GM12874 (cell line): Measurements from ENCODE around the gene CES4A.

Experiments used
- TF ChIP-seq, protein P1 (sequence below): IDR thresholded peaks from 2 replicates; pipeline ENCODE4 v1.5.1; 2011; ENCODE audit warnings: low read depth, mild to moderate bottlenecking, control low read depth, low read length, moderate library complexity; ENCODE audit not compliant: insufficient read depth

CES4A gene

DNA sequence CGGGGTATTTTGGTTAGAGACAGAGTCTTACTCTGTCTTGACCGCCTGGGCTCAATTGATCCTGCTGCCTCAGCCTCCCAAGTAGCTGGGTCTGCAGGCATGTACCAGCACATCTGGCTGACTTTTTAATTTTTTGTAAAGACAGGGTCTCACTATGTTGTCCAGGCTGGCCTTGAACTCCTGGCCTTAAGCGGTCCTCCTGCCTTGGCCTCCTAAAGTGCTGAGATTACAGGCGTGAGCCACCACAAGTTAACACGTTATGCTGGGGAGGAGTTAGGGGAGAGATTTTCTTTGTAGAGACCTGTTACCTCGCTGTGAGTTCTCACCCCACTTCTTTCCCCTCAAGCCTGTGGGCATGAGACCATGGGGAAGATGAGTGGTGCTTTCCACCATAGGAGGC lies 1.8 kb upstream of the CES4A start:
- TF ChIP-seq, protein P1, sequence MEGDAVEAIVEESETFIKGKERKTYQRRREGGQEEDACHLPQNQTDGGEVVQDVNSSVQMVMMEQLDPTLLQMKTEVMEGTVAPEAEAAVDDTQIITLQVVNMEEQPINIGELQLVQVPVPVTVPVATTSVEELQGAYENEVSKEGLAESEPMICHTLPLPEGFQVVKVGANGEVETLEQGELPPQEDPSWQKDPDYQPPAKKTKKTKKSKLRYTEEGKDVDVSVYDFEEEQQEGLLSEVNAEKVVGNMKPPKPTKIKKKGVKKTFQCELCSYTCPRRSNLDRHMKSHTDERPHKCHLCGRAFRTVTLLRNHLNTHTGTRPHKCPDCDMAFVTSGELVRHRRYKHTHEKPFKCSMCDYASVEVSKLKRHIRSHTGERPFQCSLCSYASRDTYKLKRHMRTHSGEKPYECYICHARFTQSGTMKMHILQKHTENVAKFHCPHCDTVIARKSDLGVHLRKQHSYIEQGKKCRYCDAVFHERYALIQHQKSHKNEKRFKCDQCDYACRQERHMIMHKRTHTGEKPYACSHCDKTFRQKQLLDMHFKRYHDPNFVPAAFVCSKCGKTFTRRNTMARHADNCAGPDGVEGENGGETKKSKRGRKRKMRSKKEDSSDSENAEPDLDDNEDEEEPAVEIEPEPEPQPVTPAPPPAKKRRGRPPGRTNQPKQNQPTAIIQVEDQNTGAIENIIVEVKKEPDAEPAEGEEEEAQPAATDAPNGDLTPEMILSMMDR = no peak

DNA sequence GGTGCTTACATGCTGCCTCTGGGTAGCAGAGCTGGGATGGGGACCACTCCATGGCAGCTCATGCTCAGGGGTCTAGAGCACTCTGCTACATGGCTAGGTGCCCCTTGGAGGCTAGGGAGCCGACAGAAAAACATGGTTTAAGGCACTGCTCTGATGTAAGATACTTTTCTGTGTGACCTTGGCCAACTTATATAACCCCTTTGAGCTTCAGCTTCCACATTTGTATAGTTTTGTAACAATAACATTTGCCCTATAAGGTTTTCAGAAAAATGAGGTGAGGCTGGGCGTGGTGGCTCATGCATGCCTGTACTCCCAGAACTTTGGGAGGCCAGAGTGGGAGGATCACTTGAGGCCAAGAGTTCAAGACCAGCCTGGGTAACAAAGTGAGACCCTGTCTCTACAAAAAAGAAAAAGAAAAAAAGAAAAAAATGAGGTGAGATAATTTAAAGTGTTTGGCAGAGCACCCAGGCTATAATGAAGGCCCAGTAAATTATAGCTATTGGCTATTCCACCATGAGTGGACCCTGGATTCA lies 3.2 kb downstream of the CES4A start:
- TF ChIP-seq, protein P1 = no peak

DNA sequence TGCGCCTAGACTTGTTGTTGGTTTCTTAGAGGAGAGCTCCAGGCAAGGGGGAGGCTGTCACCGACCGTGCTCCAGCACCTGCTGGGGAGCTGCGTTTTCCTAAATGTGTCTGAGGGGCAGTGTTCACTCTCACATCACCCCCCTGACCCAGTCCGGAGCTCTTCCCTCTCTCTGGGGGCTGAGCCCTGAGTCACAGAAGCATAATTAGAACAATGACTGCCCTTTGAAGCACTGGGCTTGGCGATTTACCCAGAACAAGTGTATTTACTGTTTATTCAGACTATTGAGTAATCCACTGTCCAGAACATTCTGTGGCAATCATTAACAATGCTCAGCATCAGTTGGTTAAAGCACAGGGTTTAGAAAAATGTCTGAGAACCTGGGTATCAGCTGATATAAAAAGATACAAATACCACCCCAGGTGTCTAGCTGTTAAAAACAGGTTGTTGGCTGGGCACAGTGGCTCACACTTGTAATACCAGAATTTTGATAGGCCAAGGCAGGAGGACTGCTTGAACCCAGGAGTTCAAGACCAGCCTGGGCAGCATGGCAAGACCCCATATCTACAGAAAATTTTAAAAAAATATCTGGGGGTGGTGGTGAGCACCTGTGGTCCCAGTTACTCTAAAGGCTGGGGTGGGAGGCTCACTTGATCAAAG lies 8.1 kb downstream of the CES4A start:
- TF ChIP-seq, protein P1 = no peak

DNA sequence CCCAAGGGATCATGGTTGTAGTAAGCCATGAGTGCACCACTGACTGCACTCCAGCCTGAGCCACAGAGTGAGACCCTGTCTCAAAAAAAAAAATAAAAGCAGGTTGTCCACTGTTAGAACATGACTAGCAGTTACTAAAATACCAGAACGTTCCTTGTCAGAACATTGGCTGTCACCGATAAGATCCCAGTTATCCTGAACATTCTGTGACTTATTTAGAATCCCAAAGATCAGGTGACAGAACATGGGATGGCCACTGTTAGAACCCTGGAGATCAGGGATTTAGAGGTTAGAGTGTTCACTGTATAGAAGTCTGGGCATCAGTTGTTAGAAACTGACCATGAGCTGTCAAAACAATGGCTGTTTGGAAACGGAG lies 8.6 kb downstream of the CES4A start:
- TF ChIP-seq, protein P1 = no peak

DNA sequence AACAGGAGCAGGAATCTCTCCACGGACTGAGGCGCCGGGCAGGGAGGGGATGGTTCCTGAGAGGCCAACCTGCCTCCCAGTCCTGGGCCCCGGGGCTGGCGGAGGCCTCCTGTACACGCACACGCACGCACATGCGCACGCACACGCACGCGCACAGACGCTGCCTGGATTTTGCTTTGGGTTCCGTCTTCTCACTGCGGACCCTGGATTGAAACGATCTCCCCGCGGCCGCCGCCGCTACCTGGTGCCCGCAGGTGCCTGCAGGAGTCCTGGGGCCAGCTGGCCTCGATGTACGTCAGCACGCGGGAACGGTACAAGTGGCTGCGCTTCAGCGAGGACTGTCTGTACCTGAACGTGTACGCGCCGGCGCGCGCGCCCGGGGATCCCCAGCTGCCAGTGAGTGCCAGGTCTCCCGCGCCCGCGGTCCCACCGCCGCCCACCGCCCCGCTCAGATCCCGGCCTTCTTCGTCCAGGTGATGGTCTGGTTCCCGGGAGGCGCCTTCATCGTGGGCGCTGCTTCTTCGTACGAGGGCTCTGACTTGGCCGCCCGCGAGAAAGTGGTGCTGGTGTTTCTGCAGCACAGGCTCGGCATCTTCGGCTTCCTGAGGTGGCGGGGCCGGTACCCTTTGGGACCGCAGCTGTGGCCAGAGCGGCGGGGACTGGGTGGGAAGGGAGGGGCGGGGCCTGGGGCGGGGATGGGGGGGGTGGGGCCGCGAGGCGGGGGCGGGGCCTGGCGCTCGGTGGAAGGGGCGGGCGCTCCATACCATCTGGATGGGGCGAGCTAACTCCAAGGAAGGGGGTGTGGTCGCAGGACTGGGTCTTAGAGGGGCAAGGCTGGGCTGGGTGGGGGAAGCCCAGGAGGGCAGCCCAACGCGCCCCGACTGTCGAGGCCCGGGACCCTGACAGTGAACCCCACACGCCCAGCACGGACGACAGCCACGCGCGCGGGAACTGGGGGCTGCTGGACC lies 12.3 kb downstream of the CES4A start:
- TF ChIP-seq, protein P1 = no peak

DNA sequence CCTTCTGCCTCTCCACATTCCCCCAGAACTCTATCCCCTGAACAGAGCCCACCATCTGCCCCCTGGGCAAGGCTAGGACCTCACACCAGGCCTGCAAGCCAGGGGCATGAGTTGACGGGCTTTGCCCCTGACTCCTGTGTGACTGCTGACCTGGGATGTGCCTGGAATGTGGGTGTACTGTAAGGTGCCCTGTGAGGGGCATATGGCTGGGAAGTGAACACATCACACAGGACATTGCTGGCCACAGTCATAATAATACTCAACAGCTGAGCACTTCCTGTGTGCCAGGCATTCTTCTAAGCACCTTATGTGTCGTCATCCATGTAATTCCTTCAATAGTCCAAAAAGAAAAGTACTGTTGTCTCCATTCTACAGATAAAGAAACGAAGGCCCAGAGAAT lies 13.3 kb downstream of the CES4A start:
- TF ChIP-seq, protein P1 = no peak

DNA sequence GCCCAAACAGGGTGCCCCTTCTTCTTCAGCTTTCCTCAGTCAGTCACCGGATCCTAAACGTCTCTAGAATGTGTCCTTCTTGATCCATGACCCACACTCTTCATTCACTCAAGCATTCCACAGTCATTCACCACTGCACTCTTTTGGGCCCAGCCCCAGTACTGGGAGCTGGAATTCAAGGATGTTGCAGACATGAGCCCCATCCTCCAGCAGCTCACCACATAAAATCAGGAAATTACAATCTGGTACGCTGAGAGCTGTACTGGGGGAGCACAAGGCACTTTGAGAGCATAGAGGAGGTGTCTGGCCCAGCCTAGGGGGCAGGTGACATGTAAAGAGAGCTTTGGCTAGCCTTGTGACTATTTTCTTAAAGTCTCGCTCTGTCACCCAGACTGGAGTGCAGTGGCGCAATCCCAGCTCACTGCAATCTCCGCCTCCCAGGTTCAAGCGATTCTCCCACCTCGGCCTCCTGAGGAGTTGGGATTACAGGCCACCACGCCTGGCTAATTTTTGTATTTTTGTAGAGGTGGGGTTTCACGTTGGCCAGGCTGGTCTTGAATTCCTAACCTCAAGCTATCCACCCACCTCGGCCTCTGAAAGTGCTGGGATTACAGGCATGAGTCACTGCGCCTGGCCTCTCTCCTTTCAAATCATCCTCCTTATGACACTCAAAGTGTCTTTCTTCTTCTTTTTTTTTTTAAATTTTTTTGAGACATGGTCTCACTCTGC lies 18.7 kb downstream of the CES4A start:
- TF ChIP-seq, protein P1 = no peak
